Fibroblast of lung (primary cell): Measurements from ENCODE around the gene L2HGDH. TPM values are rescaled to one million over a fixed set of nuclear protein-coding genes. Genes with fewer than 3 reads are reported as not detected.

Experiments
- DNase-seq, 2 donors: peaks; one replicate each; pipeline versions ENCODE4 v3.0.0 to v3.0.0-alpha.2; 2010; ENCODE audit warnings: low read depth in 2 of 2
- H2AFZ ChIP-seq: 2 replicates; pipeline ENCODE4 v1.5.1; 2012; ENCODE audit warnings: low read length, control low read depth, inconsistent platforms
- H3K27ac ChIP-seq: 2 replicates; pipeline ENCODE4 v1.5.1; 2011; ENCODE audit warnings: low read length, control low read depth; ENCODE audit not compliant: insufficient read depth
- H3K27me3 ChIP-seq: 2 replicates; pipeline ENCODE4 v1.5.1; 2011; ENCODE audit warnings: mild to moderate bottlenecking, low read length; ENCODE audit not compliant: control insufficient read depth, insufficient read depth
- H3K36me3 ChIP-seq: 2 replicates; pipeline ENCODE4 v1.5.1; 2011; ENCODE audit warnings: low read length; ENCODE audit not compliant: control insufficient read depth, insufficient read depth
- H3K4me1 ChIP-seq: 2 replicates; pipeline ENCODE4 v1.5.1; 2011; ENCODE audit warnings: low read length; ENCODE audit not compliant: control insufficient read depth, insufficient read depth; ENCODE audit errors: extremely low read depth
- H3K4me2 ChIP-seq: 2 replicates; pipeline ENCODE4 v1.5.1; 2011; ENCODE audit warnings: low read length, control low read depth; ENCODE audit not compliant: insufficient read depth; ENCODE audit errors: extremely low read depth
- H3K4me3 ChIP-seq, 4 experiments: fragments of 200-600 bp in 1 of 4; sonication (generic) in 1 of 4; replicated peaks in 1 of 4; 2 replicates each; pipeline ENCODE4 v1.5.1; 2011 to 2016; ENCODE audit warnings: low read length in 4 of 4, low read depth in 3 of 4, mild to moderate bottlenecking in 3 of 4, control low read depth in 2 of 4, inconsistent platforms in 1 of 4, mixed read lengths in 1 of 4; ENCODE audit not compliant: insufficient read depth in 1 of 4; ENCODE audit errors: control extremely low read depth in 1 of 4
- H3K79me2 ChIP-seq: 2 replicates; pipeline ENCODE4 v1.5.1; 2012; ENCODE audit warnings: mild to moderate bottlenecking, low read length, inconsistent platforms; ENCODE audit not compliant: control insufficient read depth, insufficient read depth
- H3K9ac ChIP-seq: 2 replicates; pipeline ENCODE4 v1.5.1; 2011; ENCODE audit warnings: mild to moderate bottlenecking, low read length, control low read depth; ENCODE audit not compliant: insufficient read depth
- H3K9me3 ChIP-seq: 2 replicates; pipeline ENCODE4 v1.5.1; 2012; ENCODE audit warnings: low read depth, low read length; ENCODE audit not compliant: control insufficient read depth, insufficient read depth
- H4K20me1 ChIP-seq: 2 replicates; pipeline ENCODE4 v1.5.1; 2011; ENCODE audit warnings: low read length; ENCODE audit not compliant: control insufficient read depth, insufficient read depth; ENCODE audit errors: extremely low read depth
- EZH2 ChIP-seq: IDR thresholded peaks from 2 replicates; pipeline ENCODE4 v1.5.1; 2012; ENCODE audit warnings: low read length, control low read depth, mild to moderate bottlenecking; ENCODE audit errors: missing control alignments
- polyA plus RNA-seq, 2 donors: library from polyadenylated mRNA; depleted of rRNA in 1 of 2; stranded (reverse) in 1 of 2; unstranded in 1 of 2; fragments of >200 nt; gene quantifications; 2 replicates each; pipeline ENCODE4 v1.2.1, GENCODE V29; 2011 to 2012; ENCODE audit warnings: missing spikeins in 1 of 2
- total RNA-seq: library from RNA; depleted of rRNA; stranded (reverse); fragments of >200 nt; gene quantifications from 2 replicates; pipeline ENCODE4 v1.2.1, GENCODE V29; 2014
- TF ChIP-seq, protein P1 (sequence below), 2 donors: IDR thresholded peaks in 1 of 2; conservative IDR thresholded peaks in 1 of 2; 1 replicate in 1 of 2; 2 replicates in 1 of 2; pipeline ENCODE4 v1.5.1; 2011 to 2012; ENCODE audit warnings: low read length in 2 of 2, control low read depth in 1 of 2, inconsistent platforms in 1 of 2, low read depth in 1 of 2, mild to moderate bottlenecking in 1 of 2

L2HGDH gene
- total and polyA plus RNA-seq, 2 donors (not counting 1 experiment from before 2014, with no cell fraction given): 3.0 to 3.8 TPM

DNA sequence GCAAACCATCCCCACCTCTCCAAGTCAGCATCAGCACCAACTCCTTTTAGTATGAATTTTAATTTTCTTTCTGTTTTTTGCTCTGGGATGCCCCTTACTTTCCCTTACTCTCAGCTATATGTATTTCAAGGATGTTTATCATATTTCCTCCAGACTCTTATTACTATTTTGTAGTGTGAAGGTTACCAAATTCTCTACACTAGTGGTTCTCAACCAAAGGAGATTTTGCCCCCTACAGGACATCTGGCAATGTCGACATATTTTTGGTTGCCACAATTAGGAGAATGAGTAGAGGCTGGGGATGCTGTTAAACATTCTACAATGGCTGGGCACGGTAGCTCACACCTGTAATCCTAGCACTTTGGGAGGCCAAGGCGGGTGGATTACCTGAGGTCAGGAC lies 51.5 kb downstream of the L2HGDH start:
- H3K79me2 ChIP-seq: no peaks in the 10 kb centered on the region
- no peaks in the 10 kb centered on the region for H3K36me3 ChIP-seq
- DNase-seq: peak; percentile 30 to 72
- H2AFZ ChIP-seq: no peak overlapping the region
- no peak overlapping the region for H3K9ac ChIP-seq
- TF ChIP-seq, protein P1, sequence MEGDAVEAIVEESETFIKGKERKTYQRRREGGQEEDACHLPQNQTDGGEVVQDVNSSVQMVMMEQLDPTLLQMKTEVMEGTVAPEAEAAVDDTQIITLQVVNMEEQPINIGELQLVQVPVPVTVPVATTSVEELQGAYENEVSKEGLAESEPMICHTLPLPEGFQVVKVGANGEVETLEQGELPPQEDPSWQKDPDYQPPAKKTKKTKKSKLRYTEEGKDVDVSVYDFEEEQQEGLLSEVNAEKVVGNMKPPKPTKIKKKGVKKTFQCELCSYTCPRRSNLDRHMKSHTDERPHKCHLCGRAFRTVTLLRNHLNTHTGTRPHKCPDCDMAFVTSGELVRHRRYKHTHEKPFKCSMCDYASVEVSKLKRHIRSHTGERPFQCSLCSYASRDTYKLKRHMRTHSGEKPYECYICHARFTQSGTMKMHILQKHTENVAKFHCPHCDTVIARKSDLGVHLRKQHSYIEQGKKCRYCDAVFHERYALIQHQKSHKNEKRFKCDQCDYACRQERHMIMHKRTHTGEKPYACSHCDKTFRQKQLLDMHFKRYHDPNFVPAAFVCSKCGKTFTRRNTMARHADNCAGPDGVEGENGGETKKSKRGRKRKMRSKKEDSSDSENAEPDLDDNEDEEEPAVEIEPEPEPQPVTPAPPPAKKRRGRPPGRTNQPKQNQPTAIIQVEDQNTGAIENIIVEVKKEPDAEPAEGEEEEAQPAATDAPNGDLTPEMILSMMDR (conservative IDR thresholded peaks at IDR 0.05 in 1 of 2, IDR thresholded peaks at IDR 0.05 in 1 of 2; ENCODE audit: low read depth in 1 of 2, low read length in 2 of 2): peak; percentile 58 to 72
- no peak for TF ChIP-seq EZH2
- H3K9me3 ChIP-seq: no peaks in the 10 kb centered on the region
- H3K4me3 ChIP-seq: no peak overlapping the region
- no peak overlapping the region for H3K27ac ChIP-seq
- H3K4me2 ChIP-seq: no peak overlapping the region
- no peaks in the 10 kb centered on the region for H3K27me3 ChIP-seq
- H4K20me1 ChIP-seq: no peaks in the 10 kb centered on the region
- no peaks in the 10 kb centered on the region for H3K4me1 ChIP-seq

DNA sequence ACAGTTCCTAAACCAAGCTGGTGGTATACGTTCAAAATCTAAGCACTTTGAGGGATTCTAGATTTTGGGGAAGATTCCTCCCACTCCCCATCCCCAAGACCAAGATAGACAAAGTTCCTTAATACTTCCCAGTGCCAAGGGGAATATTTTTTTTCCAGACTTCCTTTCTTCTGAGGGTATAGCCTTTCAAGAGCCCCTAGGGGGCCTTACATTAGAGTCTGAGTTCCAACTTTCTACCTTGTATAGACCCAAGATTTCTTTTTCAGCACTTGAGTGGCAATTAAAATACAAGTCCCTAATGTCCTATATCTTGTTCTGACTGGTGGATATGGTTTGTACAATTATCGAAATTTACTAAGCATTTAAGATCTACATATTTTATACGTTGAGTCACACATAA lies 52.0 kb downstream of the L2HGDH start:
- Histone ChIP-seq H3K4me3 (no peak overlapping the region), H3K79me2 (no peaks in the 10 kb centered on the region), H3K4me2 (no peak overlapping the region), H3K36me3 (no peaks in the 10 kb centered on the region), H3K27ac (no peak overlapping the region), H3K4me1 (no peaks in the 10 kb centered on the region), H3K27me3 (no peaks in the 10 kb centered on the region), H3K9me3 (no peaks in the 10 kb centered on the region), H2AFZ (no peak overlapping the region), H3K9ac (no peak overlapping the region), H4K20me1 (no peaks in the 10 kb centered on the region)
- DNase-seq: no peak
- no peak for TF ChIP-seq EZH2
- TF ChIP-seq, protein P1 (conservative IDR thresholded peaks at IDR 0.05 in 1 of 2, IDR thresholded peaks at IDR 0.05 in 1 of 2; ENCODE audit: low read depth in 1 of 2, low read length in 2 of 2): no peak

DNA sequence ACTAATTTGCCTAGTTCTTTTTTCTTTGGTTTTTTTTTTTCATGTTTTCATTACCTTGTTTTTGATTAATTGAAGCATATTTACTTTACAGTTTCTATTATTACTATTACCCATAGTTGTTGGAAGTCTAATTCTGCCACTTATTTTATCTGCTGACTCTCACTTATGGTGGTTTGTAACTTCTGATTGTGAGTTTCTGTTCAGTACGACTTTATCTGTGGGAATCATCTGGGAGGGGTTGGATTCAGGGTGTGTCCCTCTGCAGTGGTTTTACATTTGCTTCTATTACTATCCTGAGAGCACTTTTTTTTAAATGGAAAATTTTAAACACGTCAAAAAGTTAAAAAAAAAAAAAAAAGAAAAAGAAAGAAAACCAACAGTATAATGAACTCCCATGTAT lies 54.3 kb downstream of the L2HGDH start:
- no peaks in the 10 kb centered on the region for H3K4me1 ChIP-seq
- H2AFZ ChIP-seq: no peak overlapping the region
- no peaks in the 10 kb centered on the region for H3K27me3 ChIP-seq
- H3K36me3 ChIP-seq: no peaks in the 10 kb centered on the region
- DNase-seq: no peak
- H3K27ac ChIP-seq: no peak overlapping the region
- no peaks in the 10 kb centered on the region for H4K20me1 ChIP-seq
- no peaks in the 10 kb centered on the region for H3K79me2 ChIP-seq
- H3K4me3 ChIP-seq: no peak overlapping the region
- no peaks in the 10 kb centered on the region for H3K9me3 ChIP-seq
- no peak overlapping the region for H3K4me2 ChIP-seq
- TF ChIP-seq EZH2: no peak
- TF ChIP-seq, protein P1 (conservative IDR thresholded peaks at IDR 0.05 in 1 of 2, IDR thresholded peaks at IDR 0.05 in 1 of 2; ENCODE audit: low read depth in 1 of 2, low read length in 2 of 2): no peak
- no peak overlapping the region for H3K9ac ChIP-seq
